BJ (cell line): Measurements from ENCODE around the gene SYNE2. TPM values are rescaled to one million over a fixed set of nuclear protein-coding genes. Genes with fewer than 3 reads are reported as not detected.

Experiments used
- CTCF ChIA-PET: fragments of 350-600 bp; formaldehyde crosslinking; extraction: SDS; loops from one replicate; lab custom pipeline; 2021; ENCODE audit warnings: antibody characterized with exemption, inconsistent platforms; lab: Yijun Ruan, JAX
- POLR2A ChIA-PET: fragments of 300-600 bp; sonication (Branson Sonifier 250); formaldehyde crosslinking; extraction: SDS; loops from one replicate; lab custom pipeline; 2021; ENCODE audit warnings: antibody characterized with exemption; lab: Charles Lee
- DNase-seq: peaks from one replicate; pipeline ENCODE4 v3.0.0-alpha.2; 2011; ENCODE audit warnings: low read depth
- H3K27me3 ChIP-seq: 2 replicates; pipeline ENCODE4 v1.6.0; 2011; ENCODE audit warnings: low read length; ENCODE audit not compliant: control insufficient read depth, insufficient read depth
- H3K36me3 ChIP-seq: 2 replicates; pipeline ENCODE4 v1.5.1; 2011; ENCODE audit warnings: low read length; ENCODE audit not compliant: control insufficient read depth, insufficient read depth
- H3K4me3 ChIP-seq: 2 replicates; pipeline ENCODE4 v1.5.1; 2011; ENCODE audit warnings: low read depth, mild to moderate bottlenecking, control low read depth, low read length
- CTCF ChIP-seq: IDR thresholded peaks from 2 replicates; pipeline ENCODE4 v1.5.1; 2011; ENCODE audit warnings: low read depth, mild to moderate bottlenecking, control low read depth, inconsistent platforms, low read length, moderate library complexity; ENCODE audit not compliant: insufficient read depth
- polyA plus RNA-seq: library from polyadenylated mRNA; depleted of rRNA; stranded (reverse); fragments of >200 nt; gene quantifications from 2 replicates; pipeline ENCODE4 v1.2.3, GENCODE V29; 2011

The SYNE2 gene
- polyA plus RNA-seq, 1 experiment = 5.2 TPM

DNA sequence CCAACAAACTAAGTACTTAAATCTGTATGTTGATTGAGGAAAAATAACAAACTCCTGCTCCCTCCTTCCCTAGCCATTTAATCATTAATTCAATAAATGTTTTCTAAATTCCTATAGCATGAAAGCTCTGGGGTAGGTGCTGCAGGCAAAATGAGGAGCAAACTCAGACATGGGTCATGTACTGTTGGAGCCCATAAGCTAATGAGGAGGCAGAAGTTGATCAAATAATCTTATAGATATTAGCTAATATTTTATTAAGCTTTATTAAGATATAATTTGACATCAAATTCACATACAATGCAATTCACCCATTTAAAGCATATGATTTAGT lies 70.6 kb downstream of the SYNE2 start:
- H3K36me3 ChIP-seq = no peaks in the 10 kb centered on the region
- POLR2A ChIA-PET = no interaction called here
- TF ChIP-seq CTCF = no peak
- CTCF ChIA-PET = interaction anchor here (0.9 kb wide), 1 partner anchor 16 kb away, joined by 3 read pairs; no protein-coding TSS in a partner anchor
- DNase-seq = no peak
- no peaks in the 10 kb centered on the region for H3K27me3 ChIP-seq
- no peak overlapping the region for H3K4me3 ChIP-seq

DNA sequence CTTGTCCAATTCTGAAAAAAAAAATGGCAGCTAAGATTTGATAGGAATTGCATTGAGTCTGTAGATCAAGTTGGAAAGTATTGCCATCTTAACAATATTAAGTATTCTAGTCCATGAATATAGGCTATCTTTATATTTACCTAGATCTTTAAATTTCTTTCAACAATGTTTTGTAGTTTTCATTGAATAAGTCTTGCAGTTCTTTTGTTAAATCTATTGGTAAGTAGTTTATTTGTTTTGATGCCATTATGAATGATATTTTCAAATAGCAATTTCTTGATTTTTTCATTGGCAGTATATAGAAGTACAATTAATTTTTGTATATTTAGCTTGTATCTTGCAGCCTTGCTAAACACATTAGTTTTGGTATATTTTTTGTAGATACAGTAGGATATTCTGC lies 71.6 kb downstream of the SYNE2 start:
- CTCF ChIA-PET = no interaction called here
- POLR2A ChIA-PET = no interaction called here
- no peaks in the 10 kb centered on the region for H3K27me3 ChIP-seq
- no peak for TF ChIP-seq CTCF
- H3K36me3 ChIP-seq = no peaks in the 10 kb centered on the region
- H3K4me3 ChIP-seq = no peak overlapping the region
- no peak for DNase-seq

GRCh38 chr14:63926641-63927040 lies 73.8 kb downstream of the SYNE2 start:
- no peak for DNase-seq
- ChIA-PET POLR2A (no interaction called here), CTCF (no interaction called here)
- TF ChIP-seq CTCF = no peak
- Histone ChIP-seq H3K4me3 (no peak overlapping the region), H3K36me3 (no peaks in the 10 kb centered on the region), H3K27me3 (no peaks in the 10 kb centered on the region)

DNA sequence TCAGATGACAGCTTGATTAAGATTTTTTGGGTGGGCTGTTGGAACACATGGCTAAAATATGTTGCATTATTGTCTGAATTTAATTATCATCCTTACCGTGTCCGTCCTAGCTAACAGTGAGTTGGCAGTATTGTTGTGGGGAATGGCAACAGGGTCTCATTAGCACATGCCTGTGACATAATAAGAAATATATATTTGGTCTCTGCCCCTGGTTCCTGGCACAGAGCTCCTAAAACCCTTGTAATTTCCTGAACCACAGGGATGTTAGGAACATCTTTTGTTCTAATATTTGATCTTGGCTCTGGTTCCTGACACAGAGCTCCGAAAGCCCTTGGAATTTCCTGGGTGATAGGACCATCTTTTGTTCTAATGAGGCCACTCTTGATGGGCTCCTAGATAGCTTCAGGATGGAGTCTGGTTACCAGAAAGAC lies 76.0 kb downstream of the SYNE2 start:
- CTCF ChIA-PET = no interaction called here
- no peaks in the 10 kb centered on the region for H3K36me3 ChIP-seq
- no peak overlapping the region for H3K4me3 ChIP-seq
- POLR2A ChIA-PET = no interaction called here
- no peak for TF ChIP-seq CTCF
- H3K27me3 ChIP-seq = no peaks in the 10 kb centered on the region
- no peak for DNase-seq

- no peak for DNase-seq
- POLR2A ChIA-PET = no interaction called here
- no peaks in the 10 kb centered on the region for H3K27me3 ChIP-seq
- no peaks in the 10 kb centered on the region for H3K36me3 ChIP-seq
- TF ChIP-seq CTCF = no peak
- no peak overlapping the region for H3K4me3 ChIP-seq
- CTCF ChIA-PET = interaction anchor here (0.7 to 2.1 kb wide), 2 partner anchors 16 to 21 kb away, joined by 4 to 5 read pairs; no protein-coding TSS in a partner anchor
Measured at GRCh38 chr14:63933110-63933509, 80.3 kb downstream of the SYNE2 start.
